Thyroid gland (tissue), 4 donors: ENCODE measurements around the gene GFRA1. TPM values are rescaled to one million over a fixed set of nuclear protein-coding genes. Genes with fewer than 3 reads are reported as not detected.
"Not testable (repeated sequence)": the region's sequence is repeated elsewhere in the genome, so short reads cannot be mapped to it uniquely, and the experiment has no call there.

ENCODE experiments used
- DNase-seq, 2 donors: peaks; one replicate each; pipeline ENCODE4 v3.0.0-alpha.2; 2019
- H3K27ac ChIP-seq, 3 donors: fragments of 200-600 bp; sonication (generic); 1 replicate in 2 of 3; 2 replicates in 1 of 3; pipeline ENCODE4 v1.5.1; 2016 to 2019; ENCODE audit warnings: mild to moderate bottlenecking in 1 of 3, moderate library complexity in 1 of 3
- H3K27me3 ChIP-seq: fragments of 200-600 bp; sonication (generic); one replicate; pipeline ENCODE4 v1.5.1; 2019
- H3K36me3 ChIP-seq, 2 donors: fragments of 200-600 bp; sonication (generic); one replicate each; pipeline ENCODE4 v1.5.1; 2016 to 2019
- H3K4me1 ChIP-seq, 2 donors: fragments of 200-600 bp; sonication (generic); one replicate each; pipeline ENCODE4 v1.5.1; 2017 to 2019
- H3K4me3 ChIP-seq, 3 donors: fragments of 200-600 bp; sonication (generic); replicated peaks in 1 of 3; 1 replicate in 2 of 3; 2 replicates in 1 of 3; pipeline ENCODE4 v1.5.1; 2016; ENCODE audit warnings: mild to moderate bottlenecking in 1 of 3
- H3K9me3 ChIP-seq: fragments of 200-600 bp; sonication (generic); one replicate; pipeline ENCODE4 v1.5.1; 2017
- POLR2A ChIP-seq, 2 donors: fragments of 450-650 bp; IDR thresholded peaks; one replicate each; pipeline ENCODE4 v1.6.1; 2017; ENCODE audit warnings: antibody characterized with exemption in 2 of 2, mild to moderate bottlenecking in 2 of 2, moderate library complexity in 1 of 2
- WGBS, 2 donors: methylation state at CpG; one replicate each; pipeline ENCODE4 v1.1.5; 2017; 5-methylcytosine and 5-hydroxymethylcytosine counted together
- intact Hi-C: fragments of 100-400 bp; cut with DNase I; formaldehyde crosslinking; loops from one replicate; pipeline ENCODE4 v1.15.1; 2023
- total RNA-seq, 4 donors: library from RNA; depleted of rRNA; stranded (reverse); fragments of >200 nt; gene quantifications; one replicate each; pipeline ENCODE4 v1.2.3, GENCODE V29; 2016
- TF ChIP-seq, protein P1 (sequence below), 6 experiments: fragments of 200-600 bp in 3 of 6; fragments of 450-650 bp in 3 of 6; sonication (generic) in 3 of 6; IDR thresholded peaks; one replicate each; pipeline ENCODE4 v1.5.1; 2016 to 2019; ENCODE audit warnings: antibody characterized with exemption in 6 of 6, mild to moderate bottlenecking in 2 of 6, inconsistent platforms in 1 of 6, moderate library complexity in 1 of 6

The GFRA1 gene
- total RNA-seq, 4 donors from 2014 or later = 4.4 to 18.0 (median 5.5) TPM

DNA sequence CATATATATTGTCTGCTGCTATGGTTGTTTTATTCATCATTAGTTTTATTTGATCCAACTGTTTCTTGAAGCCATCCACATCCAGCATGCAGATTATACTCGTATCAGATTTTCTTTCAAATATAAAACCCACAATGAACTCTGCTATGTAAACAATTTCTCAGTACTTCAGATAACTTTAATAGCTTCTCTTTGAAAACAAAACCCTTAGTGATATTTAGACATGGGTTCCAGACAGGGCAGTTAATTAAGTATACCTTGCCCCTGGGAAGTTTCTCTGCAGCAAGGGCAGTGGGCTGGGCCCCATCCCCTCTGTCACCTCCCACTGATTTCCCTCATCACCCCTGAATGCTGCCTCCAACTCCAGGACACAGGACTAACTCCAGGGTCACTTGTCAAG is 104.3 kb downstream of the GFRA1 start:
- 57 to 63% methylated on average over 1 of the region's 1 CpG for WGBS, 2 donors
- Histone ChIP-seq H3K27me3 (no peaks in the 10 kb centered on the region), H3K4me3 (no peak overlapping the region), H3K9me3 (no peaks in the 10 kb centered on the region), H3K4me1 (no peaks in the 10 kb centered on the region), H3K27ac (no peak overlapping the region), H3K36me3 (no peaks in the 10 kb centered on the region)
- intact Hi-C loops = no loop called here
- no peak for TF ChIP-seq POLR2A (IDR thresholded peaks at IDR 0.05)
- TF ChIP-seq, protein P1, sequence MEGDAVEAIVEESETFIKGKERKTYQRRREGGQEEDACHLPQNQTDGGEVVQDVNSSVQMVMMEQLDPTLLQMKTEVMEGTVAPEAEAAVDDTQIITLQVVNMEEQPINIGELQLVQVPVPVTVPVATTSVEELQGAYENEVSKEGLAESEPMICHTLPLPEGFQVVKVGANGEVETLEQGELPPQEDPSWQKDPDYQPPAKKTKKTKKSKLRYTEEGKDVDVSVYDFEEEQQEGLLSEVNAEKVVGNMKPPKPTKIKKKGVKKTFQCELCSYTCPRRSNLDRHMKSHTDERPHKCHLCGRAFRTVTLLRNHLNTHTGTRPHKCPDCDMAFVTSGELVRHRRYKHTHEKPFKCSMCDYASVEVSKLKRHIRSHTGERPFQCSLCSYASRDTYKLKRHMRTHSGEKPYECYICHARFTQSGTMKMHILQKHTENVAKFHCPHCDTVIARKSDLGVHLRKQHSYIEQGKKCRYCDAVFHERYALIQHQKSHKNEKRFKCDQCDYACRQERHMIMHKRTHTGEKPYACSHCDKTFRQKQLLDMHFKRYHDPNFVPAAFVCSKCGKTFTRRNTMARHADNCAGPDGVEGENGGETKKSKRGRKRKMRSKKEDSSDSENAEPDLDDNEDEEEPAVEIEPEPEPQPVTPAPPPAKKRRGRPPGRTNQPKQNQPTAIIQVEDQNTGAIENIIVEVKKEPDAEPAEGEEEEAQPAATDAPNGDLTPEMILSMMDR (IDR thresholded peaks at IDR 0.05) = no peak
- DNase-seq = no peak

DNA sequence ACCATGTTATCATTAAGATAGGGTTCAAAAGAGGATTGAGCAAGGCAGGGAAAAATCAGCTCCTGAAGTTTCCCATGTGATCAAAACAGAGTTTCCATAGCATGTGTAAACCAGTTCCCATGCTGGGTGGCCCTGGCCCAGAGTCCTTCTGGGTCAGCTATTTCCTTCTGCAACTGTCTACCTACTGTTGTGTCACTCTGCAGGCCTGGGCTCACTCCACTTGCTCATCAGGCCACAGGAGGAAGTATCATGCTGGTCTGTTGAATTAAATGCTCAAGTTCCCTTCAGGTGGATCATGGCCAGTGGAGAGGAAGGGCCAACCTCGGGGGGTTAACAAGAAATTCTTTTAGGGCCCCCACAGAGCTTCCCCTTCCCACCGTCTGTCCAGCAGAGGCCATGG is 104.7 kb downstream of the GFRA1 start:
- Histone ChIP-seq H3K27ac (no peak overlapping the region), H3K27me3 (no peaks in the 10 kb centered on the region), H3K9me3 (no peaks in the 10 kb centered on the region), H3K4me1 (no peaks in the 10 kb centered on the region), H3K36me3 (no peaks in the 10 kb centered on the region), H3K4me3 (no peak overlapping the region)
- no peak for TF ChIP-seq POLR2A (IDR thresholded peaks at IDR 0.05)
- TF ChIP-seq, protein P1 (IDR thresholded peaks at IDR 0.05) = no peak
- DNase-seq = no peak
- WGBS, 2 donors = 24 to 47% methylated on average over 2 of the region's 2 CpGs
- intact Hi-C loops = no loop called here

DNA sequence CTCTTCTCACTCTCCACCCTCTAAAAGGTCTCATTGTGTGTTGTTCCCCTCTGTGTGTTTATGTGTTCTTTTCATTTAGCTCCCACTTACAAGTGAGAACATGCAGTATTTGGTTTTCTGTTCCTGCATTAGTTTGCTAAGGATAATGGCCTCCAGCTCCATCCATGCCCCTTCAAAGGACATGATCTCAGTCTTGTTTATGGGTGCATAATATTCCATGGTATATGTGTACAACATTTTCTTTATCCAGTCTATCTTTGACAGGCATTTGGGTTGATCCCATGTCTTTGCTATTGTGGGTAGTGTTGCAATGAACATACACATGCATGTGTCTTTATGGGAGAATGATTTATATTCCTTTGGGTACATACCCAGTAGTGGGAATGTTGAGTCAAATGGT is 107.1 kb downstream of the GFRA1 start:
- H3K9me3 ChIP-seq, H3K27me3 ChIP-seq, H3K4me1 ChIP-seq, DNase-seq, intact Hi-C loops, H3K4me3 ChIP-seq, H3K27ac ChIP-seq, H3K36me3 ChIP-seq: not testable (repeated sequence)

DNA sequence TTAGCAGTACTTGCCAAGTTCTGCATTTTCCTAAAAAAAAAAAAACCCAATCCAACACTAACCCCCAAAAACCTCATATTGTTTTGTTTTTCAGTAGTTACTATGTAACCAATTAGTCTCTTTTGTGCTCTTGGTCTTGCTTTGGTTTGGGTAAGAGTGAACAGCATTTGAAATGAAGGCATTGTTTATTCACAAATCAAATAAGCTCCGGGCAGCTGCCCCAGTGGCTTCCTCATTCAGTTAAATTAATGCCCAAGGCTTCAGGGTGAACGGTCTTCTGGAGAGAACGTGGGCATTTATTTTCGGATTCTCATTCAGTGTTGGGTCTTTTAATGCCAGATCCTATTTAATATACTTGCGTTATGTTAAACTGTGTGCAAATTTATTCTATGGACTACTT is 108.7 kb downstream of the GFRA1 start:
- no peaks in the 10 kb centered on the region for H3K9me3 ChIP-seq
- no peaks in the 10 kb centered on the region for H3K36me3 ChIP-seq
- H3K27me3 ChIP-seq = no peaks in the 10 kb centered on the region
- DNase-seq = no peak
- WGBS, 2 donors = 69 to 79% methylated on average over 5 of the region's 5 CpGs
- no peaks in the 10 kb centered on the region for H3K4me1 ChIP-seq
- intact Hi-C loops = no loop called here
- TF ChIP-seq, protein P1 (IDR thresholded peaks at IDR 0.05) = no peak
- no peak for TF ChIP-seq POLR2A (IDR thresholded peaks at IDR 0.05)
- no peak overlapping the region for H3K27ac ChIP-seq
- no peak overlapping the region for H3K4me3 ChIP-seq

DNA sequence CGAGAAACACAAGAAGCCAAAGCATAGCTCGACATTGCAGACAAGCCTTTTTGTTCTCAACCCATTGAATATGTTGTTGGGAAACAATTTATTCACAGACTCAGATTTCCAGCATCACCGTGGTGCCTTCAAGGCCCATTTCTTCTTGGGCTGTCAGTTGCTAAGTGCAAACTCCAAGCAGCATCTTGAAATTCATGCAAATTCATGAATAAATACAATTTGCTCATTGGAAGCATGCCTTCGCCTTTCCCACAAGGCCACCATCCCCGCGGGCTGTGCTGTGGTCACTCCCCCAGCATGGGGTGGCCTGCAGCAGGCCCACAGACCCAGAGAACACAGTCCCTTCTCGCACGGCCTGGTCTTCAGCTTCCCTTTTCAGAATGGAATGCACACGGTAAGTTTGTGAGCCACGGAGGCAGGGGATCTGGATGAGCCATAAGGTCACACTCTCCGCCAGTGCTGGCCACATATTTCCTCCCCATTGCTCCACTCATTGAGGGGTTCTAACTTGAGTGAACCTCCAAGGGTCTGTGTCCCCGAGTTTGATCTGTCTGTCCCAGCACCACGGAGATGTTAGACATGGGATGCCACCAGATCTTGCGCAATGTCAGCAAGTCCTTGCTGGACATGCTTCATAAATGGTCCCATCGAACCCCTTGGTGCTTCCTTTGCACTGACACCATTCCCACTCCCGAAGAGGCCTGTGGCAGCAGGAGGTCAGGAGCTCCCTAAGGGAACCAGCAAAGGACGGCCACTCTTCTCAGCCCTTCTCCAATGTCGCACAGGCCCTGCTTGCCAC is 109.5 kb downstream of the GFRA1 start:
- H3K27me3 ChIP-seq = no peaks in the 10 kb centered on the region
- no peaks in the 10 kb centered on the region for H3K4me1 ChIP-seq
- no peaks in the 10 kb centered on the region for H3K36me3 ChIP-seq
- no peak for DNase-seq
- no peak for TF ChIP-seq POLR2A (IDR thresholded peaks at IDR 0.05)
- TF ChIP-seq, protein P1 (IDR thresholded peaks at IDR 0.05) = no peak
- WGBS, 2 donors = 83 to 92% methylated on average over 15 to 18 of the region's 18 CpGs
- intact Hi-C loops = no loop called here
- H3K27ac ChIP-seq = no peak overlapping the region
- no peaks in the 10 kb centered on the region for H3K9me3 ChIP-seq
- H3K4me3 ChIP-seq = no peak overlapping the region
